RKO (cell line): Measurements from ENCODE around the gene ECT2.
A peak's percentile ranks its signal among the peaks of the same experiment; 100 is the strongest.
"Not testable (repeated sequence)": the region's sequence is repeated elsewhere in the genome, so short reads cannot be mapped to it uniquely, and the experiment has no call there.

Experiments
- DNase-seq: peaks from one replicate; pipeline ENCODE4 v3.0.0-alpha.2; 2016; ENCODE audit warnings: low spot score

The ECT2 gene

DNA sequence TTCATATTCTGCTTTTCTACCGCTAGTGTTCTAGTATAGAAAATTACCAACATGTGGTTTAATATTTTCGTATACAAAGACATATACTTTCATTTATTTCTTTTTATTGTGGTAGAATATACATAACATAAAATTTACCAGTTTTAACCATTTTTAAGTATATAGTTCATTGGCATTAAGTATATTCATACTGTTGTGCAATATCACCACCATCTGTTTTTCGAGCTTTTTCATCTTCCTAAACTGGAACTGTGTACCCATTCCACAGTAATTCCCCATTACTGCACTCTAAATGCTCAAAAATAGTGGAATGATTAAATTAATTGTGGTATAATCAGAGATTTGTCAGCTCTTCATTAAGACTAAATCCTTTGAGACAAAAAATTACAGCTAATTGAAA, 62.9 kb downstream of the ECT2 start:
- no peak for DNase-seq

DNA sequence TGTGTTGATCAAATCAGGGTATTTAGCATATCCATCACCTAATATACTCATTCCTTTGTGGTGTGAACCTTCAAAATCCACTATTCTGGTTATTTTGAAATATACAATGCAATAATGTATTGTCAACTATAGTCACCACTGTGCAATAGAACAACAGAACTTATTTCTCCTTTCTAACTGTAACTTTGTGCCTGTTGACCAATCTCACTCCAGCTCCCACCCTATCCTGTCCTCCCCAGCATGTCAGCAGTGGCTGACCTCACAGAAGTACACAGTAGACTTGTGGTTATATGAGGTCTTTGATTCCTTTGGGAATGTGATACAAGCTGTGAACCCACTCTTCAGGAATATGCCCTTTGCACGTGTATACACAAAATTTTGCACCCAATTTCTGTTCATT, 64.2 kb downstream of the ECT2 start:
- DNase-seq, result no peak

GRCh38 chr3:172815857-172816256, 65.3 kb downstream of the ECT2 start:
- no peak for DNase-seq

DNA sequence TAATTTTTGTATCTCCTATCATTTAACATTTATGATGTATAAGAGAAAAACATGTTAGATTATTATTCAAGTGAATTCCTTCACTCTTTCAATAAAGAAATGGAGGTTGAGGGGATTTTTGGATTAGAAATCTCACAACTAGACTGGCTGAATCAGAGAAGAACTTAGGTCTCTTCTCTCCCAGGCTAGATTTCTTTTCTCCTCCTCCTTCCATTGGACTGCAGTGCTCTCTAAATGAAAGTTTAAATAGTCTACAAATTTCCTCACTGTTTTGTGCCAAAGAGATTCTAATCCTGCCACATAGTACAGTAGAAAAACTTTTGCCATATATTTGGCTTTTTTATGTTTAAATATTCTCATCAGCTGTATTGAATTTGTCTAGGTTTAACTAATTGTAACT, 65.8 kb downstream of the ECT2 start:
- no peak for DNase-seq

DNA sequence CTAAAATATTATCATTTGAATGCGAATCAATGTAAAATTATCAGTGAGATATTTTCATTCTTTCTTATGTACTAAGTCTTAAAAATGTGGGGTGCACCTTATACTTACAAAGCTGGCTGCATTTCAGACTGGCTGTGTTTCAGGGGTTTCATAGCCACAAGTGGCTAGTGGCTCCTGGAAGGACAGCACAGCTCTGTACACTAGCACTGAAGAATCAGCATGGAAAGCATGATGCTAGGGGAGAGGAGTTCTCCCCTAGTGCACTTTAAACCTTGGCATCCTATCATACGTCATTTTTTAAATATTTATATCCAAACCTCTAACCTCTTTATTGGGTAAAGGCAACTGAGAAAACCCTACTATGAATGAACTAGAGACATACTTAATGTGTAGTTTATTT, 66.4 kb downstream of the ECT2 start:
- DNase-seq, result no peak

GRCh38 chr3:172820492-172820891, 70.0 kb downstream of the ECT2 start:
- DNase-seq, result no peak

DNA sequence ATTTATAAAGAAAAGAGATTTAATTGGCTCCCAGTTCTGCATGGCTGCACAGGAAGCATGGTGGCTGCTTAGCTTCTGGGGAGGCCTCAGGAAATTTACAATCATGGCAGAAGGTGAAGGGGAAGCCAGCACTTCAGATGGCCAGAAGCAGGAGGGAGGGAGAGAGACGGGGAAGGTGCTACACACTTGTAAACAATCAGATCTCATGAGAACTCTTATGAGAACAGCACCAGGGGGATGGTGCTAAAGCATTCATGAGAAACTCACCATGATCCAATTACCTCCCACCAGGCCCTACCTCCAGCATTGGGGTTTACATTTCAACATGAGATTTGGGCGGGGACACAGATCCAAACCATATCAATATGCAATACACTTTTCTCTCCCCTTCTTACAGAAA, 73.7 kb downstream of the ECT2 start:
- DNase-seq, result no peak

DNA sequence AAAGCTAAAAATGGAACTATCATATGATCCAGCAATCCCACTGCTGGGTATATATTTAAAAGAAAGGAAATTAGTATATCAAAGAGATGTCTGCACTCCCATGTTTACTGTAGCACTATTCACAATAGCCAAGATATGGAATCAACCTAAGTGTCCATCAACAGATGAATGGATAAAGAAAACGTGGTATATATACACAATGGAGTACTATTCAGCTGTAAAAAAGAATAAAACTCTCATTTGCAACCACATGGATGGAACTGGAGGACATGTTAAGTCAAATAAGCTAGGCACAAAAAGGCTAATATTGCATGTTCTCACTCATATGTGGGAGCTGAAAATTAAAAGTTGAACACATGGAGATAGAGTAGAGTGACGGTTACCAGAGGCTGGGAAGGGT, 76.7 kb downstream of the ECT2 start:
- DNase-seq, result not testable (repeated sequence)

GRCh38 chr3:172832983-172833382, 82.5 kb downstream of the ECT2 start:
- DNase-seq, result no peak

GRCh38 chr3:172836390-172836997, 86.0 kb downstream of the ECT2 start:
- DNase-seq, result peak; percentile 55

DNA sequence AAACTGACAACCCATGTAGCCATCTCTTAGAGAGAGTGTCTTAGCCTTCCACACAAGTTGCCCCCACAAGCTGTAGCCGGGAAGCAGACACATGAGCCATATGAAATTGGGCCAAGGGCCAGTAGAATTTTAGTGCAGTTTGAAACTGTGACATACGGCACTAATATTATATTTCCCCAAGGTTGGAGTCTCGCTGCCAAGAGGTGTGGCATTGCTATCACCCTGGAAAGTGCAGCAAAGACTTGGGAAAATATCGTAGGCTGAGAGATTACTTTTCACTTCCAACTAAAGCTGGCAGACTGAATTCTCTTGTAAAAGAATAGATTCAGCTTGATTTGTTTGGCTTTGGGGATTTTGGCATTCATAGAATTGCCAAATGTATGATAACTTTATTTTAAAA, 89.2 kb downstream of the ECT2 start:
- no peak for DNase-seq

GRCh38 chr3:172840463-172840862, 89.9 kb downstream of the ECT2 start:
- no peak for DNase-seq

- no peak for DNase-seq
Measured at GRCh38 chr3:172840913-172841312, 90.4 kb downstream of the ECT2 start.

DNA sequence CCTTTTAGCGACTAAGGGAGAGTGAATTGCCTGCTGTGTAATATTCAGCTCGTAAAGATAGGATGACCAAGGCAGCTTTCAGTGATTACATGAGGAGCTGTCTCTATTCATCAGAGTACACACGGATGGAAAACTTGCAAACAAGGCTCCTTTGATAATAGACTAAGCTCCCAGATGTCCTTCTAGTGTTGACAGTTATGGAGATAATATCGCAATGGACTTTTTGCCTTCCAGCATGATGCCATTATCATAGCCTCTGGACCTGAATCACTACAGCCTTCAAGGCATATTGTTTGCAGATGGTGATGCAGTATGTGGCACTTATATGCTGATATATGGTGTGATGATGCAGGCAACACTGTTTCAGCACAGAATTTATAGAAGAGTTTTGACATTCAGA, 93.9 kb downstream of the ECT2 start:
- DNase-seq, result no peak

DNA sequence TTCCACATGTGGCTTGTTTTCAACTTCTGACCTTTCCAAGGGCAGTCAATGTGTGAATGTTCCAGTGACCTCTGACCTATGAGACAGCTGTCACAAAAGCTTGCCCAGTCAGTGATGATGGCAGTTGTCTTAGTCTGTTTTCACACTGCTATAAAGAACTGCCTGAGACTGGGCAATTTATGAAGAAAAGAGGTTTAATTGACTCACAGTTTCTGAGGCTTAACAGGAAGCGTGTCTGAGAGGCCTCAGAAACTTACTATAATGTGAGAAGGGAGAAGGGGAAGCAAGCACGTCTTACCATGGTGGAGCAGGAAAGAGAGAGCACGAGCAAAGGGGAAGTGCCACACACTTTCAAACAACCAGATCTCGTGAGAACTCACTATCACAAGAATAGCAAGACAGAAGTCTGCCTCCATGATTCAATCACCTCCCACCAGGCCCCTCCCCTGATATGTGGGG, 95.6 kb downstream of the ECT2 start:
- DNase-seq, result no peak

DNA sequence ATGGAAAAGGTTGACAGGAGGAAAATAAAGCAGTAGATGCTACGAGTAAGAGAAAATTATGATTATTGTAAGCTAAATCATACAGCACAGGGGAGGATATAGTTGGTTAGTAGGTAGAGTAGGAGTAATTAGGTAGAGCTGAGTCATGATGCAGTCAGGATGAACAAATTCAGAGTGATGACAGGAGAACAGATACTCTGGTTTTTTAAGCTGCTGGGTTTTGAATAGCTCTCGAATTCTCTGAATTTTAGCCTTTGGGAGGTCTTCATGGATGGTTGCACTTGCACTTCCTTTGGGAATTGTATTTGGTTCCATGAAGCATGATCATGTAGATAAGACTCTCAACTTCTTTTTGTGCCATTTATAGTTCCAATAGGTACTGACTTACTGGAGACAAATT, 96.2 kb downstream of the ECT2 start:
- no peak for DNase-seq

DNA sequence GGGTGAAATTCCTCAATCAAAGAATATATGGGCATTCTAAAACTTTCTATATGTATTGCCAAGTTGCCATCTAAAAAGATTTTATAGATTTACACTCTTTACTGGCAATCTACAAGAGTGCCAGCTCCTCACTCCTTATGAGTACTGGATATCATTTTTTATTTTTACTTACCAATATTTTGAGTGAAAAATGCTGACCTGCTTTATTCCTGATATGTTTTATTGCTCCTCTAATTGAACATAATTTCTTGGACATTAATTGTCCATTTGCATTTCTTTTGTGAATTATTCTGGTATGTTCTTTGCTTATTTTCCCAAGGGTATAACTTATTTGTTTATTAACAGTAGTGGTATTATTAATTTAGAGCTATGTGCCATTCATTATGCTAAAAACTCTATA, 96.8 kb downstream of the ECT2 start:
- DNase-seq, result no peak

GRCh38 chr3:172848910-172849309, 98.4 kb downstream of the ECT2 start:
- DNase-seq, result no peak

GRCh38 chr3:172853005-172853404, 102.5 kb downstream of the ECT2 start:
- DNase-seq, result no peak

DNA sequence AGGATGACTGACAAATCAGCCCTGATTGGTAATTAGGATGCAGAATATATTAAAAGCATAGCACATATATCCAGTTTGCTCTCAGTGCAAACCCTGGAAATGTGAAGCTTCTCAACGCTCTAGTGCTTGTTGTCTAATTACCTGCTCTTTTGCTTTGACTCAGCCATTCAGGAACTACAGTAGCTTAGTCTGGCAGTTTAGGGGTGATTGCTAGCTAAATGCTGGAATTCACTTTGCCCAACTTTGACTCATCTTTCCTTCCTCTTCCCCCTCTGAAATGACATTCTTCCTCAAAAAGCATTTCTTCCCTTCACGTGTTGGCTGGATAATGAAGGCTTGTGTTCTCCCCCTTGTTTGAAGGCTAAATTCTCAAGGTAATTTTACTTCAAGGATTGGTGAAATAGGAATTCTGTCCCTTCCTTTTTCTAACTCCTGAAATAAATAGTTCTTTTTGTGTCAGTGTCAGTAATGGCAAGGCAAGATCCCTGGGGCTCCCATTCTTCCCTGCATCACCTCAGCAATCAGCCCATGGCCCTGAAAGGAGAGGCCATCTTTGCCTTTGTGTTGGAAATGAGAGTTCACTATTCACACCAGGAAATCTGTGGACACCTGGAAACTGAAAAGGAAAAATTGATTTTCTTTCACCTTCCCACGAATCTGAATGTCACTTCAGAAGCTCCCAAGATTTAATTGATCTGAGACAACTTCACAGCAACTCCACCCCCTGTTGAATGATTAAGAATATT, 103.6 kb downstream of the ECT2 start:
- DNase-seq, result no peak

DNA sequence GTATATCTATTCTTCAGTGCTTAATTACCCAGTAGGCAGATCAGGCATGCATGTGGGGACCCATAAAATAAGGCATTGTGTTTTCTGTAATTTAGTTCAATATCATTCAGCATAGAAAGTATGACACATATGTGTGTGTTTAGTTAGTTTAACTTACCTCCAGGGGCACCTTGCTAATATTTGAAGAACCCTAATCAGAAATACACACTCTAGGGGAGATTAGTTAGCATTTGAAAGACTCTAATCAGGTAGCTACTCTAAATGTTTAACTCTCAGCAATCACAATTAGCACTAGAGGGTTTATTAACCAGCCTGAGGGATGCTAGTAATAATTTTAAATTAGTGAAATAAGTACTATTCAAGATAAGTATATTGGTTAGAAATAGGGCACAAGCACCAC, 104.5 kb downstream of the ECT2 start:
- no peak for DNase-seq

GRCh38 chr3:172856795-172857742, 106.5 kb downstream of the ECT2 start:
- DNase-seq, result no peak

GRCh38 chr3:172859041-172859440, 108.5 kb downstream of the ECT2 start:
- no peak for DNase-seq
